HUDEP-2 (cell line): ENCODE data around the gene MGAT5.

ENCODE experiments used
- DNase-seq, 76 experiments: peaks; one replicate each; lab custom pipeline; 2025; ENCODE audit not compliant: unreplicated experiment in 76 of 76; lab: John Stamatoyannopoulos, UW

Gene MGAT5

GRCh38 chr2:134253804-134254203, at the start of gene MGAT5:
MGAT5 (plus strand) TSS chr2:134254072; CDS start chr2:134254404, 332 bp downstream.
- DNase-seq, result no peak

- DNase-seq, result no peak
These were observed 48.8 kb upstream of the MGAT5 start for GRCh38 chr2:134205087-134205486.

GRCh38 chr2:134206031-134206430, 47.8 kb upstream of the MGAT5 start:
- DNase-seq, result no peak

GRCh38 chr2:134206573-134206972, 47.3 kb upstream of the MGAT5 start:
- peak in 2 of 76 experiments; percentile 6 to 31 for DNase-seq

- peak in 56 of 76 experiments; percentile 1 to 66 (median 26) for DNase-seq
These were observed 46.2 kb upstream of the MGAT5 start for GRCh38 chr2:134207589-134208209.

GRCh38 chr2:134208825-134209224, 45.0 kb upstream of the MGAT5 start:
- no peak for DNase-seq

GRCh38 chr2:134212746-134213145, 41.1 kb upstream of the MGAT5 start:
- DNase-seq, result no peak

- DNase-seq, result no peak
These were observed 37.6 kb upstream of the MGAT5 start for GRCh38 chr2:134216152-134216829.

GRCh38 chr2:134217351-134217750, 36.5 kb upstream of the MGAT5 start:
- DNase-seq, result no peak

- DNase-seq, result no peak
These were observed 35.9 kb upstream of the MGAT5 start for GRCh38 chr2:134217924-134218323.

GRCh38 chr2:134218414-134218813, 35.5 kb upstream of the MGAT5 start:
- DNase-seq, result no peak

GRCh38 chr2:134218930-134219658, 34.8 kb upstream of the MGAT5 start:
- no peak for DNase-seq

- no peak for DNase-seq
These were observed 33.4 kb upstream of the MGAT5 start for GRCh38 chr2:134220344-134220974.

- no peak for DNase-seq
These were observed 29.9 kb upstream of the MGAT5 start for GRCh38 chr2:134224005-134224404.

GRCh38 chr2:134225173-134225572, 28.7 kb upstream of the MGAT5 start:
- DNase-seq, result no peak

GRCh38 chr2:134225841-134226240, 28.0 kb upstream of the MGAT5 start:
- no peak for DNase-seq

- no peak for DNase-seq
These were observed 27.3 kb upstream of the MGAT5 start for GRCh38 chr2:134226601-134227000.

- no peak for DNase-seq
These were observed 26.2 kb upstream of the MGAT5 start for GRCh38 chr2:134227666-134228065.

GRCh38 chr2:134228493-134228903, 25.4 kb upstream of the MGAT5 start:
- DNase-seq, result peak in 9 of 76 experiments; percentile 3 to 25 (median 14)

GRCh38 chr2:134229540-134229939, 24.3 kb upstream of the MGAT5 start:
- DNase-seq, result no peak

GRCh38 chr2:134230885-134231284, 23.0 kb upstream of the MGAT5 start:
- no peak for DNase-seq
